CD4-positive, alpha-beta T cell treated with Interleukin-4 for 1 hour (primary cell): ENCODE results near the gene ANO9.
A peak's percentile ranks its signal among the peaks of the same experiment; 100 is the strongest.
"Not testable (repeated sequence)": the region's sequence is repeated elsewhere in the genome, so short reads cannot be mapped to it uniquely, and the experiment has no call there.

ENCODE experiments used
- DNase-seq, 2 donors: peaks; one replicate each; pipeline ENCODE4 v3.0.0-alpha.2; 2020 to 2022

ANO9 gene

DNA sequence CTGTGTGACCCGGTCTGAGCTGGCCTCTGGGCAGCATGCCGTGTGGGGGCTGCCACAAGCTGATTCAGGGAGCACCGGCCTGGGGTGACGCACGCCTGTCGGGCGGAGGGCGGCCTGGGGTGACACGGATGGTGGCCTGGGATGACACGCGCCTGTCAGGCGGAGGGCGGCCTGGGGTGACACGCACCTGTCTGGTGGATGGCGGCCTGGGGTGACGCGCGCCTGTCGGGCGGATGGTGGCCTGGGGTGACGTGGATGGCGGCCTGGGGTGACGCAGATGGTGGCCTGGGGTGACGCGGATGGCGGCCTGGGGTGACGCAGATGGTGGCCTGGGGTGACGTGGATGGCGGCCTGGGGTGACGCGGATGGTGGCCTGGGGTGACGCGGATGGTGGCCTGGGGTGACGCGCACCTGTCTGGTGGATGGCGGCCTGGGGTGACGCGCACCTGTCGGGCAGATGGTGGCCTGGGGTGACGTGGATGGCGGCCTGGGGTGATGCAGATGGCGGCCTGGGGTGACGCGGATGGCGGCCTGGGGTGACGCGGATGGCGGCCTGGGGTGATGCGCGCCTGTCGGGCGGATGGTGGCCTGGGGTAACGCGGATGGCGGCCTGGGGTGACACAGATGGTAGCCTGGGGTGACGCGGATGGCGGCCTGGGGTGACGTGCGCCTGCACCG lies 29.8 kb upstream of the ANO9 start:
- no peak for DNase-seq

GRCh38 chr11:469684-470560 lies 28.1 kb upstream of the ANO9 start:
- DNase-seq, result no peak

DNA sequence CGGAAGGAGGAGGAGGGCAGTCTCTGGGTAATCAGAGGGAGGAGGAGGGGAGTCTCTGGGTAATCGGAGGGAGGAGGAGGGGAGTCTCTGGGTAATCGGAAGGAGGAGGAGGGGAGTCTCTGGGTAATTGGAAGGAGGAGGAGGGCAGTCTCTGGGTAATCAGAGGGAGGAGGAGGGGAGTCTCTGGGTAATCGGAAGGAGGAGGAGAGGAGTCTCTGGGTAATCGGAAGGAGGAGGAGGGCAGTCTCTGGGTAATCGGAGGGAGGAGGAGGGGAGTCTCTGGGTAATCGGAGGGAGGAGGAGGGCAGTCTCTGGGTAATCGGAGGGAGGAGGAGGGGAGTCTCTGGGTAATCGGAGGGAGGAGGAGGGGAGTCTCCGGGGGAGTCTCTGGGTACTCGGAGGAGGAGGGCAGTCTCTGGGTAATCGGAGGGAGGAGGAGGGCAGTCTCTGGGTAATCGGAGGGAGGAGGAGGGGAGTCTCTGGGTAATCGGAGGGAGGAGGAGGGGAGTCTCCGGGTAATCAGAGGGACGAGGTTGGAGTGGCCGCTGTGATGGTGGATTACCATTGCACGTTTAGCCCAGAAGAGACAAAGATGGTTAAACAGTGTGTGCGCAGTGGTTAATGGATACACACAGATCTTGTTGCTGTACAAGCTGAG lies 27.3 kb upstream of the ANO9 start:
- not testable (repeated sequence) for DNase-seq

DNA sequence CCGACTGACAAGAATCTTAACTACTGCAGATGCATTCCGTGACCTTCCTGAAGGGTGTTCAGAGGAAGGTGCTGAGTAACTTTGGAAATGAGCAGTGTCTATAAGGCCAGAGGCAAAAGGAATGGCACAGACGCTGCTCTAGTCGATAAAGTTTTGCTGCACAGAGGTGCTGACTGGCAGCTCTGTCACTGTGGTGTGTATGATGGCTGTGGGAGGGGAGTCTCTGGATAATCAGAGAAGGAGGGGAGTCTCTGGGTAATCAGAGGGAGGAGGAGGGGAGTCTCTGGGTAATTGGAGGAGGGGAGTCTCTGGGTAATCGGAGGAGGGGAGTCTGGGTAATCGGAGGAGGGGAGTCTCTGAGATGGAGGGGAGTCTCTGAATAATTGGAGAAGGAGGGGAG lies 26.7 kb upstream of the ANO9 start:
- no peak for DNase-seq

DNA sequence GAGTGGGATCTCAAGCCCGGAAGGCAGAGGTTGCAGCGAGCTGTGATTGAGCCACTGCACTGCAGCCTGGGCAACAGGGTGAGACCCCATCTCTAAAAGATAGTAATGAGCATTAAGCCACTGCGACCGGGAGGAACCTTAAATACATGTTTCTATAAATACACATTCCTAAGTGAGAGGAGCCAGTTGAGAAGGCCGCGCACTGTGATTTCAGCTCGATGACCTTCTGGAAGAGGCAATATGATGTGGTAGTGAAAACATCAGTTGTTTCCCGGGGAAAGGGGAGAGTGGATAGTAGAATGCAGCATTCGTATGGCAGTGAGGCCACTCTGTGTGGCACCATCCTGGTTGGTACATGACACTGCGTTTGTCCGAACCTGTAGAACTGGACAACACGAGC lies 26.2 kb upstream of the ANO9 start:
- no peak for DNase-seq

- no peak for DNase-seq
These were observed 24.2 kb upstream of the ANO9 start for GRCh38 chr11:465896-466530.

- no peak for DNase-seq
These were observed 22.5 kb upstream of the ANO9 start for GRCh38 chr11:464316-464715.

DNA sequence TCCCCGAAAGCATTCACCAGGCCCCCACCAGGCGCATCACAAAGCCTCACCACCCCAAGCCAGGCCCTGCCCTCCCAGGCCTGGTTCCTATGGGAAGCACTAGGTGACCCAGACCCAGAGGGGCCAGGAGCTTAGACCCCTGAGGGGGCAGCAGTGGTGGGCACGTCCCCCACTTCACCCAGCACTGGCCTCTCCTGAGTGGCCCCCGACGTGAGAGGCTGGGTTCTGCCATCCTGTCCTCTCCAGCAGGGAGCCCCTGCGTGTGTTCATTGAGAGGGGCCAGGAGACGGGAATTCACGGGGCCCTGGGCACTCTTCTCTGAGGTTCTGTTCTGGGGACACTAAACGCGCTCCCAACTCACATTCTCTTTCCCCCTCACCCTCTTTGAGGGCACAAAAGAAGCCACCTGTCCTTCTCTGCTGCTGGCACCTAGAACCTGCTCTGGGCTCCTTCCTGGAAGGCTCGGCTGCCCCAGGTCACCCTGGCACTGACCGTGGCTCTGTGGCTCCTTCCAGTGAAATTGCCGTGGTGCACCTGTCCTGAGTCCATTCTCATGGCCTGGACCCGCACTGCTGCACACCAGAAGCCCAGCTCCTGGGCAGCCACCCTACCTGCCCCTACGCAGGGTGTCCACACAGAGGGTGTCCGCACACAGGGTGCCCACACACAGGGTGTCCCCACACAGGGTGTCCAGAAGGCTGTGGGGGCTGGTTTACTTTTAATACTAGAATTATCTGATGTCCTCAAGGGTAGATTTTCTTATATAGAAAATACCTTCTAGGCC lies 20.5 kb upstream of the ANO9 start:
- DNase-seq, result no peak

GRCh38 chr11:461626-462025 lies 19.8 kb upstream of the ANO9 start:
- DNase-seq, result no peak

- DNase-seq, result no peak
These were observed 18.8 kb upstream of the ANO9 start for GRCh38 chr11:460331-461199.

DNA sequence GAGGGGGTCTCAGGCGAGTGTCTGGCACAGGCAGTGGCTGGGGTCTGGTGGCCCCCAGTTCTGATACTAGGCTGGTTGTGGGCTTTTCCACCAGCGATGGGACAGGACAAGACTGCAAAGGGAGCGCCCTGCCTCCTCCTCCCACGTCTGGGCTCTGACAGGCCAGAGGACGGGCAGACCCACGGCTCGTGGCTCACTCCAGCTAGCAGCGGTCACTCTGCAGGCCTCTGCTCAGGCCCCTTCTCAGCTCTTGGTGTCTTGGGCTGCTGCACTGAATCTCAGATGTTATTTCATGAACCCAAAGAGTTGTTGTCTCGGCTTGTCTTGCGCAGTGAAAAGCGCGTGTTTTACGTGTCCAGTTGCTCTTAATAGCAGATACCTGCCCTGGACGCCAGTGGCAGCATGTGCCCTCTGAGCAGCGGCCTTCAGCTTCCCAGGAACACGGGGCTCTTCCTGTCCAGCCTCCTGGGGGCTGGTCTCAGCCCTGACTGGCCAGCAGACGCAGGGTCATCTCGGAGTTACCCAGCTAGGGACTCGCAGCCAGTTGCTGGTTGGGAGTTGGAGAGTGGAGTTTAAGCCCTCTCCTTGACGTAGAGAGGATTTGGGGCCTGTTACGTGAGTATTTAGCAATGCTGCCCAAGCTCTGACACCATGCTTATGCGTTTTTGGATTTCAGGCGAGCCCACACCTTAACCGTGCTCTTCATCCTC lies 17.9 kb upstream of the ANO9 start:
- DNase-seq, result no peak

- DNase-seq, result peak in 1 of 2 donors; percentile 19
These were observed 15.4 kb upstream of the ANO9 start for GRCh38 chr11:457111-457760.

GRCh38 chr11:456533-456932 lies 14.7 kb upstream of the ANO9 start:
- DNase-seq, result peak; percentile 42 to 52

GRCh38 chr11:455566-456147 lies 13.8 kb upstream of the ANO9 start:
- DNase-seq, result no peak

GRCh38 chr11:454801-455565 lies 13.2 kb upstream of the ANO9 start:
- no peak for DNase-seq

GRCh38 chr11:454043-454442 lies 12.2 kb upstream of the ANO9 start:
- DNase-seq, result no peak

GRCh38 chr11:453564-453963 lies 11.8 kb upstream of the ANO9 start:
- no peak for DNase-seq

- no peak for DNase-seq
These were observed 11.2 kb upstream of the ANO9 start for GRCh38 chr11:452916-453527.
